GM21528 (cell line): ENCODE results near the gene COA7.
"Not testable (repeated sequence)": the region's sequence is repeated elsewhere in the genome, so short reads cannot be mapped to it uniquely, and the experiment has no call there.

ENCODE experiments used
- ATAC-seq: cut with Tn5 transposase; IDR thresholded peaks from one replicate; pipeline ENCODE4 v1.9.1; 2021; ENCODE audit warnings: mild to moderate bottlenecking, moderate library complexity; ENCODE audit not compliant: unreplicated experiment, low FRiP score

Gene COA7

DNA sequence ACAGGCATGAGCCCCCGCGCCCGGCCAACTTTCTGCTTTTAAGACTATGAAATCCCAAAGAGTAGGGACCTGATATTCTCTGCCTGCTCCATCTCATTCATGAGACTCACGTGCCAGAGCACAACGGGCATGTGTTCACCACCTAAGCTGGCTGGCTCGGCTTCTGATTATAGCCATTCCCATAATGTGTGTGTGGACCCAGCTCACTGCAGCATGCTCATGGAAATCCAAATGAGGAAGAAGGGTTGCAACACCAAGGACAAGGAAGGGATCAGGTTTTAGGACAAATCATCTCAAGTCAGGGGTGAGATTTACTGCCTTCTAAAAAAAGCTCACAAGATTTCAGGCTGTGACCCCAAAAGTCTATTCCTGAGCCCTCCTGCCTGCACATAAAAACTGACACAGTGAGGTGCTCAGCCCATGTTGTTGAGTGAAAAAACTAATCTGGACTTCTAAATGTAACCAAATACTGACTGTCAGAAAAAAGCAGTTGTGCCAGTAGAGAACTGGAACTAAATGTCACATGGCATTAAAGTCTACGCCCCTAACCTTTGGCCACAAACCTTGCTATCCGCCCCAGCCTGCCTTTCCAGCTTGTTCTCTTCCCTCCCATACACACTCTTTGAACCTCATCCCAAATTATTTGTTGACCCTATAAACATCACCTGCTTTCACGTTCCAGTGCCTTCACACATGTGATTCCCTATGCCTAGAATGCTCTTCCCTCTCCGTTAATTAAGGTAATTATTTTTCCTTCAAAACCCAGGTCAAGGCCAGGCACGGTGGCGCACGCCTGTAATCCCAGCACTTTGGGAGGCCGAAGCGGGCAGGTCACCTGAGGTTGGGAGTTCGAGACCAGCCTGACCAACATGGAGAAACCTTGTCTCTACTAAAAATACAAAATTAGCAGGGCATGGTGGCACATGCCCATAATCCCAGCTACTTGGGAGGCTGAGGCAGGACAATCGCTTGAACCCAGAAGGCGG, 9.1 kb upstream of the COA7 start:
- no peak for ATAC-seq

DNA sequence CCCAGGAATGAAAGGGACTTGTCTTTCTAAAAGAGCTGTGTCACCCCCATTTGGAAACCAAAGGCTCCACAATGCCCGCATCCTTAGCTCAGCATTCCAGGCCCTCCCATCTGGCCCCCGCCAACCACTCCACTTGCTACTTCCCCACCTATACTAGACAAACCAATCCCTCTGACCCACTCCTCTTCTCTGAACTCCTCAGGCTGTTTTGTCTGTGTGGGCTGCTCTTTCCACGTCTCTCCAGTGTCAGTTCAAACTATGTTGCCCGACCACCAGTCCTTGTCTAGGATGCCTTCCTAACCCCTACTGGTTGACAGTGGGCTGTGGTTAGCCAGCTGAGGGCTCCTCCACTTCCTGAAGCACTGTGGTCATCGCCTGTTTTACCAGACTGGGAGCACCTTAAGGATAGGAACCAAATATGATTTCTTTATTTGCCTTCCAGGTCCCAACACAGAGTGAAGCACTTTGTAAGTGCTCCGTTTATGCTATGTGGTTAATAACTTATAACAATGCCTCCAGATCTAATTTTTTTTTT, 8.1 kb upstream of the COA7 start:
- no peak for ATAC-seq

DNA sequence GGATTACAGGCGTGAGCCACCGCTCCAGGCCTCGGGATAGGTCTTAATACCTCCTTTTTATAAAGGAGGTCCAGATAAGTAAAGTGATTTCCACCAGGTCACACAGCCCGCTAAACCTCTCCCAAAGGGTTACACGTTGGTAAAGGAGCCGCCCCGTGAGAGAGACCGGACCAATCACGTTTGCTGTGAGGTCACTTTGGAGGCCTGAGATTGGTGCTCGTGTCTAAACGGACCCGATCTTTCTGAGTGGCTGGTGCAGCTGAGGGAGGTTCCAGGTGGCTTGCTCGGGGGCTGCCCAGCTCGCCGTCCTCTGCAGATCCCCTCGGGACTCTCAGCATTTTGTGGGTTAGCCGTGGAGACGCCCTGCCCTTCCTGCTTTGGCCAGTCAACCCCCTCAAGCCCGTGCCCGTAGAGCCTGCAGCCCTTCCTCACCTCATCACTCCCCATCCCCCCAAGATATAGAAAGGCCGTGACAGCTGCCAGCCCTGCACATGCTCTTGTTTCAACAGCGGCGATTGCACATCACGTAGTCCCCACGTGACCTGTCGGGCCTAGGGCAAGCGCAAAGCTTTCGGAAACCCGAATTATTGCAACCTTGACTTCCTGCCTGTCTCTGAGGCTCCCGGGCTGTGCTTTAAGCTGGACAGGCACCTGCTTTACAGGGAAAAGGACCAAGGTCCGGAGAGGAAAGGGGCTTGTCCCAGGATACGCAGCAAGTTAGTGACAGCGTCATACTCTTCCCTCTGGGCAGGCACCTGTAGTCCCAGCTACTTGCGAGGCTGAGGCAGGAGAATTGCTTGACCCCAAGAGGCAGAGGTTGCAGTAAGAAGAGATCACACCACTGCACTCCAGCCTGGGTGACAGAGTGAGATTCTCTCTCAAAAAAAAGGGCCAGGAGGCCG, 5.0 kb upstream of the COA7 start:
- ATAC-seq = peak; percentile 88

DNA sequence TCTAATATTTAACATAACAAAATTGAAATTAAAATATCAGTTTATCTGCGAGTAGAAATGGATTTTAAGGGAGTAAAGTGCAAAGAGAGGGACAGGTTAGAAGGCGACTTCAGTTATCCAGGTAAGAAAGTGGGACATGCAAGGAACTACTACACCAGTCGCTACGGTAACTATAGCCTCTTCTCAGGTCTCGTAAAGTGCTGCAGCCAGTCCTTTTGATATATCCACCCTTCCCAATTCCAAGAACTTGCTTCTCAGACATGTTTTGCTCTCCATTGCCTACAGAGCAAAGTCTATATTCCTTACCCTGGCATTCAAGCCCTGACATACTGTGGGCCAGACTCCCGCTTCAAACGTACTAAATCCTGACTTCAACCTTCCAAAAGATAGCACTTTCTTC, 2.5 kb downstream of the COA7 start:
- no peak for ATAC-seq

DNA sequence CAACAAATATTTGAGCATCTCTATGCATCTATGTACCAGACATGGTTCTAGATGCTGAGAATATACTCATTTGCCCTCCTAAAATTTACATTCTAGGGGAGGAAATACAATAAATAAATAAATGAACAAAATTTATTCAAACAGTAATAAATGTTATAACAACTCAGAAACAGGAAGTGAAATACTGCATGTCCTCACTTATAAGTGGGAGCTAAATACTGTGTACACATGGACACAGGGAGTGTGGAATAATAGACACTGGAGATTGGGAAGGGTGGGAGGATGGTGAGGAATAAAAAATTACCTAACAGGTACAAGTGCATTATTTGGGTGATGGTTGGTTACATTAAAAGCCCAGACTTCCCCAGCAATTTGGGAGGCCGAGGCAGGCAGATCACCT, 4.3 kb downstream of the COA7 start:
- no peak for ATAC-seq

DNA sequence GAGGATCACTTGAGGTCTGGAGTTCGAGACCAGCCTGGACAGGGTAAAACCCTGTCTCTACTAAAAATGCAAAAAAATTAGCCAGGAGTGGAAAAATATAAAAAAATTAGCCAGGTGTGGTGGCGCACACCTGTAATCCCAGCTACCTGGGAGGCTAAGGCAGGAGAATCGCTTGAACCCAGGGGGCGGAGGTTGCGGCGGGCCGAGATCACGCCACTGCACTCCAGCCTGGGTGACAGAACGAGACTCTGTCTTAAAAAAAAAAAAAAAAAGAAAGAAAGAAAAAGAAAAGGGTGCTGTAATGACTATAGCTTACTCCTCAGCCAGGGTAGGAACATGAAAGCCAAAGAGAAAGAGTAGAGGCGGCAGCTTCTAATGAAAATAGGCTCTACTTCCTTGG, 4.8 kb downstream of the COA7 start:
- ATAC-seq = not testable (repeated sequence)

DNA sequence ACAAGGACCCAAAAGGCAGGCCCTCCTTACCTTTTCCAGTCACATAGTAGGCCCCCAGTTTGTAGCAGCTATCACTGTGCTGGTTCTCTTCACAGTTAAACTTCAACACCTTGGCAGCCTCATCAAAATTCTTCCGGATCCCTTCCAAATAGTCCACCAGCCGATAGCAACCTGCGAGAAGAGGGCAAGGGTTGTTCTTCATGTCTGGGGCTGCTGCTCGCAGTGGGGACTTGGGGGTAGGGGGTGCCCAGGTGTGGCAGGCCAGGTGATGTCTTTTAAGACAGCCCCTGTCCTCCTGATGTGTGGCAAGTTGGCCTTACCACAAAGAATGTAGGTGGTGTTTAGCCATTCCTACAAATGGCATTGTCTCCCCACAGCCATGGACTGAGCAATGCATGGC, 5.5 kb downstream of the COA7 start:
- no peak for ATAC-seq

DNA sequence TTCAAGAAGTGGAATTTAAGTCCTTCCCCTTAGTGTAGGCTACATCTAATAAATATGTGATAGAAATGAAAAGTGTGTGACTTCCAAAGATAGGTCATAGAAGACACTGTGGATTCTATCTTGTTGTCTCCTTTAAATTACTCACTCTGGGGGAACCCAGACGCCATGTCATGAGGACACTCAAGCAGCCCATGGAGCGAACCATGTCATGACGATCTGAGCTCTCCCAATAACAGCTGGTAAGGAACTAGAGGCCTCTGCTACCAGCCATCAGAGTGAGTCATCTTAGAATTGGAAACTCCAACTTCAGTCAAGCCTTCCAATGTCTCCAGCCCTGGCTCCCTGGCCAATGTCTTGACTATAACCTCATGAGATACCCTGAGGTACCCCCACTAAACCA, 6.3 kb downstream of the COA7 start:
- ATAC-seq = no peak

DNA sequence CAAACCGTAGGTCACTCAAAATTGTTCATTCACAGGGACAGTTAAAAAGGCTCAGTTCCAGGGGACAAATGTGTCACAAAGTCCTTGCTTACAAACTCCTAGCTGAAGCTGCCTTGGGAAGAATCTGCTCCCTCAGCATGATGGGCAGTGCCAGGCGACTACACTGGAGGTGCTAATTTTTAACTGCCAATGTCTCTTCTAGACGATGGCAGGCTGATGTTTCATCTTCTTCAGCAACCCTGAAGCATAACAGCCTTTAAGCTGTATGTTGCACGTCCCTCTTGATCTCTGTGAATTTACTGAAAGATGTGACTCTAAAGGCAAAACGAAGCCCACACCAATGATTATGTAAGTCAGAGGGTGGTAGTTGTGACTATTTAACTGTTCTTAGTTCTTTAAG, 11.3 kb downstream of the COA7 start:
- no peak for ATAC-seq

DNA sequence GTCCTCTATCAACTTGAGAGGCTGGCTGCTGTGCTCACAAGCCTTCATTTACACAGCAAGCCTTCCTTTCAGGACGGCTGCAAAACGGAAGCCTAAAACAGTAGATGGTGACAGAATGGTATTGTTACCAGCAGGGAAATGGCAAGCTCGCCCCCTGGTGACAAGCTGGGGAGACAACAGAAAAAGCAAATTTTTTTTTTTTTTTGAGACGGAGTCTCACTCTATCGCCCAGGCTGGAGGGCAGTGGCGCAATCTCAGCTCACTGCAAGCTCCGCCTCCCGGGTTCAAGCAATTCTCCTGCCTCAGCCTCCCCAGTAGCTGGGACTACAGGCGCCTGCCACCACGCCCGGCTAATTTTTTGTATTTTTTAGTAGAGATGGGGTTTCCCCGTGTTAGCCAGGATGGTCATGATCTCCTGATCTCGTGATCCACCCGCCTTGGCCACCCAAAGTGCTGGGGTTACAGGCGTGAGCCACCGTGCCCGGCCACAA, 11.8 kb downstream of the COA7 start:
- ATAC-seq = not testable (repeated sequence)

DNA sequence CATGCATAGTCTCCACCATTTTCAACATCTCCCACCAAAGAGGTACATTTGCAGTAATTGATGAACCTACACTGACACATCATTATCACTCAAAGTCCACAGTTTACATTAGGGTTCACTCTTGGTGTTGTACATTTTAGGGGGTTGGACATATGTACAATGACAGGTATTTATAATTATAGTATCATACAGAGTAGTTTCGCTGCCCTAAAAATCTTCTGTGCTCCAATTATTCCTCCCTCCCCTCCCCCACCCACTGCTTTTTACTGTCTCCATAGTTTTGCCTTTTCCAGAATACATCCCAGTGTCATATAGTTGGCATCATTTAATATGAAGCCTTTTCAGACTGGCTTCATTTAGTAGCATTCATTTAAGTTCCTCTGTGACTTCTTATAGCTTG, 13.6 kb downstream of the COA7 start:
- no peak for ATAC-seq

DNA sequence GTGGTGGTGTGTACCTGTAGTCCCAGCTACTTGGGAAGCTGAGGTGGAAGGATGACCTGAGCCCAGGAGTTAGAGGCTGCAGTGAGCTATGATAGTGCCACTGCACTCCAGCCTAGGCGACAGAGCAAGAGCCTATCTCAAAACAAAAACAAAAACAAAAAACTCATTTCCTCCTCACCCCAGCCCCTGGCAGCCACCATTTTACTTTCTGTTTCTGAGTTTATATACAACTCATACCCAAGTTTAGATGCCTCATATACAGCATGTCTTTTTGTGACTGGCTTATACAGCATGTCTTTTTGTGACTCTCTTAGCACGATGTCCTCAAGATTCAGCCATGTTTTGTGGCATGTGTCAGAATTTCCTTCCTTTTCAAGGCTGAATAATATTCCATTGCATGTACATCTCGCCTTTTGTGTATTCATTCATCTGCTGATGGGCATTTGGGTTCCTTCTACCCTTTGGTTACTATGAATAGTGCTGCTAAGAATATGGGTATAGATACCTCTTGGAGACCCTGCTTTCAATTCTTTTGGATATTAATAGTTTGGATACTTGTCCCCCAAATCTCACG, 14.7 kb downstream of the COA7 start:
- no peak for ATAC-seq

DNA sequence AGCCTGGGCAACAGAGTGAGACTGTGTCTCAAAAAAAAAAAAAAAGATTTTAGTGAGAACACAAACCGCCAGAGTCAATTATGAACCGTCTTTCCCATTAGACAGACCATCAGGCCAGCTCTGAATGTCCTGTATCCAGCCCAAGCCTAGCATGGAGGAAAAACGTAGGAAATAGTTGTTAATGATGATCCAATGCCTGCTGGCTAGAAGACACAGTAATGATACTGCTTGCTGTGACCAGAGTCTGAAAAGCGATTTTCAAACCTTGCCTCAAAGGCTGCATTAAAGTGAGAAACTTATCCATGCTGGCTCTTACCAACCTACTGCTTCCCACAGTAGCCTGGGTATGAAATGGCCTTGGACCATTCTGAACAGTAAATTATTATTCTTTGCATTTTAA, 17.0 kb downstream of the COA7 start:
- no peak for ATAC-seq

DNA sequence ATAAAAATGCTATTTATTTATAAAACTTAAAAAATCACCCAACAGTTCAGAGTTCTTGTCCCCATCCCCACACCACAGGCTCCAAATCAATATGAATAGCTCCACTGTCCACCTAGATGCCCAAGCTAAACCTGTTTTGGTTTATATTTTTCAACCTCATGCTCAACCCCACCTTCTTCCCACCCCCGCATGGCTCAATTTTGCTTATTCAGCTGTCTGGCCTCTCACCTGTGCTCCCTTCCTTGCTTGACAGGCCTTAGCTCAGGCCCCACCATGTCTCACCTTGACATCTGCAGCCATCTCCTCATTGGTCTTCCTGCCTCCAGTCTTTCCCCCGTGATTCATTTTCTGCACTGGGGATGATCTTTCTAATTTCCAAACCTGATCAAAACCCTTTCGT, 17.8 kb downstream of the COA7 start:
- no peak for ATAC-seq

DNA sequence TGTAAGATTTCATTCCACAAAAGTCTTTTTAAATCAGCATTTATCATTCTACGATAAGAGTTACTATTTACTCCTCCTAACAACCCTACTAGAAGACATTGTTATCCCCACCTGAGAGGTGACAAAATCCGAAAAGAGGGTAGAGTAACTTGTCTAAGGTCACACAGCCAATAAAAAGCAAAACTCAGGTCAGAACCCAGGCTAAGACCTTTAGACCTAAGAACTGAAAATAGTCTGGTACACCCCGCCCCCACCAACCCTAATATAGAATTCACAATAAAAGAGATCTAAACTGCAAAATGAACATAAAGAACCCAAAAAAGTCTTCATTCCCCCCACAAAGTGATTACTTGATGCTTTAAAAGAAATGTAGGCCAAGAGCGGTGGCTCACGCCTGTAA, 18.6 kb downstream of the COA7 start:
- ATAC-seq = no peak

DNA sequence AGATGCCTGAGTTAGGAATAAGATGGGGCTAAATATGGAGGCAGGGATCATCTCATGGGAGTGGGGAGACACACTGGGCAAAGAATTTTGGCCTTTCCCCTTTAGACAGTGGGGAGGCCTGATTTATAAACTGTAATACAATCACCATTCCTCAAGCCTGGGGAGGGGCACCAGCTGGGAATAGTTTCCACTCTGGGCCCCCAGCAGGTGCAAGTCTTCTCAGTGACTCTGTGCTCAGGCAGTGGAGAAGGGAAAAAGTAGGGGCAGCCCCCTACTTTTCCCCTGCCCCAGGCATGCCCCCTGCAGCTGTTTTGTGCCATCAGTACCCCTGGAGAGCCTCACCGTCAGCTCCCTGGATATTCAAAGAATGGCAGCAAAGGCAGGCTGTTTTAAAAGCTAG, 19.1 kb downstream of the COA7 start:
- no peak for ATAC-seq

DNA sequence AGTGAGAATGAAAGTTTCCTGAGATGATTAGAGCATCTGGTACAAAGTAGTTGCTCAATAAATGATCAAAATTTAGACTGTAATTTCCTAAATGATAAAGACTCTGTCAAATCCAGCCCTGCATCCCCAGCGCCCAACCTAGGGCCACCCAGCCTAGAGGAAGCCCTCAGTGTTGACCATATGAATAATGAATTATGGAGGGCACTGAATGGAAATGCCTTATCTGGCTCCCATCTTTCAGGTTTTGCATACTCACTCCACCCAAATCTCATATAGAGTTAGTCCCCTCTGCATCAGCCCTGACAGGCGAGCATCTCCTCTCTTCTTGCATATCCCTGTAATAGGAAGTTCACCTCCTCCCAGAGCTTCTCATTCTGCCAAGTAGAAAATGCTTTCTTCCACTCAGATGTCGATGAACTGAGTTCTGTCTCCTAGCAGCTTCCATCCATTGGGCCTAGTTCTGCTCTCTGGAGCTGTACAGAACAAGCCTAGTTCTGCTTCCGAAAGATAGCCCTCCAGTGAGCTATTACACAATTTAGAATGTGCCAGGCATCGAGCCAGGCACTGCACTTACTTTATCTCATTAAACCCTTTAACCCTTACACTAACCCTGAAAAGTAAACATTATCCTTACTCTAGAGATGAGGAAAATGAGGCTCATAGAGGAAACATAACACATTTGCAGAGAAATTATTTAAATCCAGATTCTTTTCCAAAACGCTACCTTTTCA, 20.9 kb downstream of the COA7 start:
- ATAC-seq = no peak

DNA sequence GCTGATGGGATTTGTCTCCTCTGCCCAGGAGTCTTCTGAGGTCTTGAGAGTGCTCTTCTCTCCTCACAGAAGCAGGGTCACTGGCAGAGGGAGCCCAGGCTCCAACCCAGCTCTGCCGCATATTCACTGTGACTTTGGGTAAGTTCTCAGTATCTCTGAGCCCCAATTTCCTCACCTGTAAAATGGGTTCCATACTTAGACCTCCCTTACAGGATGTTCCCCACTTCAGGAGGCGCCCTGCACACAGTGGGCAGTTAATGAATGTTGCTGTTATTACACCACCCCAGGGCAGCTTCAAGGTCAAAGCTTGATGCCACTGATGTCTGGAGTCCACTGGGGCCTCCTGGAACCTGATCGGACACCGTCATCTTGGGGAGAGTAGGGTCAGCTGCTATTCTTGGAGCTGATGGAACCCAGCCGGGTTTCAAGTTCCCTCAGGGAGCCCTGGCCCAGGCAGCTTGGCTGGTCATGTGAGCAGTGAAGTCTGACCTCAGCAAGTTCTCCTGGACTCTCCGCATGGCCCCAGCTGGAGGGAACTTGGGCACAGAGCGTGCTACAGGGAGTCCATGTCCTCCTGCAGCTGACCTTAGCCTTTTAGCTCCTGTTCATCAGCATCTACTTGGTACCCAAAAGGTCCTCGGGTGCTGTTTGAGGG, 21.8 kb downstream of the COA7 start:
- no peak for ATAC-seq
